ENCODE measurements around the gene ASTL. TPM values are rescaled to one million over a fixed set of nuclear protein-coding genes. Genes with fewer than 3 reads are reported as not detected.

Gene ASTL
- total and polyA plus RNA-seq, 4 donors, result 0.57 to 0.62 TPM; not detected in 2

DNA sequence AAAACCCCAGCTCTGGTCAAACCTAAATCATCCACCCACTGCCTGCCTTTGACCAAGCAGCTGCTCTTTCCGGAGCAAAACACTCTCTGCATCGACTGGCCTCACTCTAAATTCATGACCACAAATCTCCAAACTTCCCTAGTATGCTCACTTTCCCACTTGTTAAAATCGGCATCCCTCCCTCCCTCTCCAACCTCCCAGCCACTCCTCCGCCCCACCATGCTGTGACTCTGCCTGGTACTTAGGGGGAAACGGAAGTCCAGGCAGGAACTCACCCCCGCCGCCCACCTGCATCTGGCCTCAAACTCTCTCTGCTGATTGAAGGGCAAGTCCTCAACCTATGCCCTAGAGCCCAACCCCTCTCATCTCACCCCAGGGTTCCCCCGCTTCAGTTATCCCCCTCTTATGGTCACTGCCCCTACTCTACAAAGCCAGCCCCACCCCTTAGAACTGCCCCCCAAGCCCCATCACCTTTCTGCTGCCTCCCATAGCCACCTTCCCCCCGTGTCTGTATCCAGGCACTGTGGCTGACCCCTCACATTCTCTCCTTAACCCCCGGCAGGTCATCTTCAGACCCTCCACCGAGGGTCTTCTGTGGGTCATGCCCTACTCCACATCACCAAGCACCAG is 18.1 kb downstream of the ASTL start:
- Histone ChIP-seq H3K27me3 (ENCODE audit: control insufficient read depth in 1 of 2, insufficient read depth in 2 of 2, low read length in 1 of 2) (no peaks in the 10 kb centered on the region), H3K4me3 (ENCODE audit: low read length in 2 of 2) (no peak overlapping the region)

DNA sequence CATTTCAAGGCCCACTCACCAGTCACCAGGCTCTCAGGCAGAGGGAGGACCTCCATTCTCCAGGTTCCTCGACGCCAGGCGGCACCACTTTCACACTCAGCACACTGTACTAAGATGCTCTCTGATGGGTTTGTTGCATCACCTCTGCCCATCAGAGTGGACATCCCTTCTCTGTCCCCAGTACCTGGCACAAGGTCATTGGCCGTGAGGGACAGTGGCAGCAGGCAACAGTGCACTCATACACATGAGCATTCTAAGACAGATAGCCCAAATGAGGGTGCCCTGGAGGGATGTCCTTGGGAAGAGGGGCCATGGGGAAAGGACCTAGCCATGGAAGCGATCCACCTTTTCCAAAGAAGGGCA is 18.9 kb downstream of the ASTL start:
- no peaks in the 10 kb centered on the region for H3K9me3 ChIP-seq (ENCODE audit: control insufficient read depth, low read length)
- H3K4me3 ChIP-seq (ENCODE audit: low read length in 2 of 2), result no peak overlapping the region
- H3K4me1 ChIP-seq (ENCODE audit: control insufficient read depth in 1 of 2, insufficient read depth in 2 of 2, low read length in 2 of 2), result no peaks in the 10 kb centered on the region
- 94 to 96% methylated on average over 5 of the region's 5 CpGs for WGBS, 2 donors
- H3K27me3 ChIP-seq (ENCODE audit: control insufficient read depth in 1 of 2, insufficient read depth in 2 of 2, low read length in 1 of 2), result no peaks in the 10 kb centered on the region
- H3K27ac ChIP-seq (ENCODE audit: low read depth in 1 of 2, low read length in 2 of 2), result no peak overlapping the region
- intact Hi-C loops (cut with DNase I), result loop anchor here in 1 of 2 donors (10.0 kb wide), 1 partner anchor 115 kb away; no protein-coding TSS in a partner anchor
- peak; percentile 17 to 32 for DNase-seq
- no peaks in the 10 kb centered on the region for H3K36me3 ChIP-seq (ENCODE audit: control insufficient read depth in 1 of 2, insufficient read depth in 2 of 2, low read length in 1 of 2)
- ATAC-seq (ENCODE audit: low FRiP score), result no peak

More for the DNA sequence above, 18.1 kb downstream of the ASTL start:
- intact Hi-C loops (cut with DNase I), result no loop called here
- H3K36me3 ChIP-seq (ENCODE audit: control insufficient read depth in 1 of 2, insufficient read depth in 2 of 2, low read length in 1 of 2), result no peaks in the 10 kb centered on the region
- H3K4me1 ChIP-seq (ENCODE audit: control insufficient read depth in 1 of 2, insufficient read depth in 2 of 2, low read length in 2 of 2), result no peaks in the 10 kb centered on the region
- no peak overlapping the region for H3K27ac ChIP-seq (ENCODE audit: low read depth in 1 of 2, low read length in 2 of 2)
- no peak for ATAC-seq (ENCODE audit: low FRiP score)
- DNase-seq, result peak; percentile 17 to 51
- no peaks in the 10 kb centered on the region for H3K9me3 ChIP-seq (ENCODE audit: control insufficient read depth, low read length)
- WGBS, 2 donors, result 57 to 61% methylated on average over 11 of the region's 11 CpGs

DNA sequence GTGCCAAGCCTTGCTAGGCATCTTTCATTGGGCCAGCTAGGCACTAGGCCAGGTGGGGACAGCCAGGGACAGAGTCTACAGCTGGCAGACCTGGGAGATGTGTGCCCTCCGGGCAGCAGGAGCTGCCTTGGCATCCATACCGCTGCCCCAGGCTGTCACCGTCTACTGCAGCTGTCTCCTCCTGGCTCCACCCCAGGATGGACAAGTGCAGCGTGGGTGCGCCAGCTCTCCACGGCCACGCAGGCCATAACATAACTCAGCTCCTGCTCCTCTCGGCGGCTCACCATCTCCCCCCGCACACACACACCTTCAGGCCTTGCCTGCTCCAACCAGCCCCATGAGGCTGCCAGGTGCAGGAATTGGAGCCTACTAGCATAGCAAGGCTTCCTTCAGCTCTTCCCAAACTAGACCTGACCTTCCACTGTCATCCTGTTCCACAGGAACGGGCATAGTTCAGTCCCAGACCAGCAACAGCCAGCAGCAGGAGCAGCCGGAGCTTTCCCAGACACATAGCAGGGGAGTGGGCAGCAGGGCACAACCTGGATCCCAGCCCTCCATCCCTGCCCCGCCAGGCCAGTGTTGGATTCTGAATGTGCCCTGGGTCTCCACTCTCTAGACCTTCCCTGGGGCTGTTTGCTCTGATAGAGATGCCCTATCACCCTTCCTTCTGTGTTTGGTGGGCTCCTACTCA is 19.5 kb downstream of the ASTL start:
- H3K4me3 ChIP-seq (ENCODE audit: low read length in 2 of 2), result no peak overlapping the region
- no peaks in the 10 kb centered on the region for H3K9me3 ChIP-seq (ENCODE audit: control insufficient read depth, low read length)
- ATAC-seq (ENCODE audit: low FRiP score) (no peak), DNase-seq (peak; percentile 38 to 56)
- no peaks in the 10 kb centered on the region for H3K27me3 ChIP-seq (ENCODE audit: control insufficient read depth in 1 of 2, insufficient read depth in 2 of 2, low read length in 1 of 2)
- no peaks in the 10 kb centered on the region for H3K4me1 ChIP-seq (ENCODE audit: control insufficient read depth in 1 of 2, insufficient read depth in 2 of 2, low read length in 2 of 2)
- 88 to 93% methylated on average over 13 of the region's 13 CpGs for WGBS, 2 donors
- no peak overlapping the region for H3K27ac ChIP-seq (ENCODE audit: low read depth in 1 of 2, low read length in 2 of 2)
- intact Hi-C loops (cut with DNase I), result loop anchor here in 1 of 2 donors (10.0 kb wide), 1 partner anchor 114 kb away; no protein-coding TSS in a partner anchor
- no peaks in the 10 kb centered on the region for H3K36me3 ChIP-seq (ENCODE audit: control insufficient read depth in 1 of 2, insufficient read depth in 2 of 2, low read length in 1 of 2)

DNA sequence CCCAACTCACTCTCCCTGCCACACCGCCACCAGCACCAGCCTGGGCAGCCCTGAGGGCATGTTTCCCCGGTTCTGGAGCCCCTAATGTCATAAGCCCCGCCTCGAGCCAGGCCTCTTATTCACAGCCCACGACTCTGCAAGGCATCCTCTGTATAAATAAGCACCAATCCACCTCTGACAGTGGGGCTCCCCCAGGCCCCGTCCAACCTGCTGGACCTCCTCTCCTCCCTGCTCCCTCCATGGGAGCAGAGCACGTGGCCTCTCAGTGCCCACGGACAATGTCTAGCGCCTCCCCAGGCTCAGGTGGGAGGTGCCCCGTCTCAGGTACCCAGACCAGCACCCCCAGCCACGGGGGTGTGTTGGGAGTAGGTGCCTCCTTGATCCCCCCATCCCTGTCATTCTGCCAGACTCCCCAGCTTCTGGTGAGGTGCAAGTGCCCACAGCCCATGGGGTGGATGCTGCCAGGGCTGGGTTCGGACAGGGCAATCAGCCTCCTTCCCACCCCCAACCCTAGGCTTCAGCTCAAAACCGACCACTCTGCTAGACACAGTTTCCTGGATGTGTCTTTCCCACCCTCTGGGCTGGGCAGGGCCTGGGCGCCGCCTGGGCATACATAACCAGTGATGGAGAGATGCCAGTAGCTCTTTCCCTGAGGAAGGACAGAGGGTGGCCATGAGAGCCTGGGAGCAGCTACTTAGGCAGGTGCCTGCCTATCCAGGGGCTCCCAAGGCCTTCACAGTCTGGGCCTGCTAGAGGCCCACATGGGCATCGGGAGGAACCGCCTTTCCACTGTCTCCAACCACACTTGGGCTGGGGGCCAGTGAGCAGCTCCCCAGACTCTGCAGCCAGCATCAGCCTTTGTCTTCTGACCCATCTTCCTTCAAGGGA is 20.4 kb downstream of the ASTL start:
- WGBS, 2 donors, result 58 to 64% methylated on average over 17 of the region's 17 CpGs
- intact Hi-C loops (cut with DNase I), result loop anchor here (2.0 to 10.0 kb wide), 2 partner anchors 47 to 113 kb away; no protein-coding TSS in a partner anchor
- Histone ChIP-seq H3K4me3 (ENCODE audit: low read length in 2 of 2) (no peak overlapping the region), H3K27ac (ENCODE audit: low read depth in 1 of 2, low read length in 2 of 2) (no peak overlapping the region), H3K27me3 (ENCODE audit: control insufficient read depth in 1 of 2, insufficient read depth in 2 of 2, low read length in 1 of 2) (no peaks in the 10 kb centered on the region), H3K36me3 (ENCODE audit: control insufficient read depth in 1 of 2, insufficient read depth in 2 of 2, low read length in 1 of 2) (no peaks in the 10 kb centered on the region), H3K4me1 (ENCODE audit: control insufficient read depth in 1 of 2, insufficient read depth in 2 of 2, low read length in 2 of 2) (no peaks in the 10 kb centered on the region), H3K9me3 (ENCODE audit: control insufficient read depth, low read length) (no peaks in the 10 kb centered on the region)
- DNase-seq, result peak; percentile 47 to 69
- ATAC-seq (ENCODE audit: low FRiP score), result no peak

DNA sequence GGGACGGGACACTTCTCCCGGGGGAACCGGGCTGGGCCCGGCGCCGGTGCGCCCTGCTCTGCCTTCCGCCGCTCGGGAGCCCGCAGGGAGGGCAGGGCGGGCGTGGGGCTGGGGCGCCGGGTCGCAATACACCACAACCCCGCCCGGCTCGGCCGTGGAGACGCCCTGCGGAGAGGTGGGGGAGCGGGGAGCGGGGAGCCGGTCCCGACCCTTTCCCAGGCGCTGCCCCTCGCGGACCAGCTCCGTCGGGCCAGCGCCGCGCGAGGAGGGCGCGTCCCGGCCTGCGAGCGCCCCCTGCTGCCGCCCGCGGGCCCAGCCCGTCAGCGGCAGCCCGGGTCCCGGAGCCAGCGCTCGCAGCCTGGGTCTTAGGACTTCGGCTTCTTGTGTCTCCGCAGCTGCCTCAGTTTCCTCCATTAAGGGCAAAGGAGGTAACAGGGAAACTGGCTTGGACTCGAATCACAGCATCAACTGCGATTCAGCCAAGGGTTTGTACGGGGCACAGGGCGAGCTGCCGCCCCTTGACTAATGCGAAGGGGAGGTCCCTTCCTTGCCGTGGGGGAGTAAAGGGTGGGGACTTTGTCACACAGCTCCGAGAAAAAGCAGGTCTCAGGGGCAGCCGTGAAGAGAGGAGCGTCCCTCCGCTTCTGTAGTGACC is 21.3 kb downstream of the ASTL start:
- H3K4me3 ChIP-seq (ENCODE audit: low read length in 2 of 2), result peak overlapping the region; percentile 41 to 50
- H3K36me3 ChIP-seq (ENCODE audit: control insufficient read depth in 1 of 2, insufficient read depth in 2 of 2, low read length in 1 of 2), result no peaks in the 10 kb centered on the region
- peak; percentile 84 for ATAC-seq (ENCODE audit: low FRiP score)
- H3K9me3 ChIP-seq (ENCODE audit: control insufficient read depth, low read length), result no peaks in the 10 kb centered on the region
- no peaks in the 10 kb centered on the region for H3K4me1 ChIP-seq (ENCODE audit: control insufficient read depth in 1 of 2, insufficient read depth in 2 of 2, low read length in 2 of 2)
- intact Hi-C loops (cut with DNase I), result loop anchor here (2.0 to 10.0 kb wide), 2 partner anchors 46 to 112 kb away; no protein-coding TSS in a partner anchor
- no peak overlapping the region for H3K27ac ChIP-seq (ENCODE audit: low read depth in 1 of 2, low read length in 2 of 2)
- 1 to 2% methylated on average over 38 to 62 of the region's 62 CpGs for WGBS, 2 donors
- no peaks in the 10 kb centered on the region for H3K27me3 ChIP-seq (ENCODE audit: control insufficient read depth in 1 of 2, insufficient read depth in 2 of 2, low read length in 1 of 2)
- peak; percentile 64 to 81 for DNase-seq

DNA sequence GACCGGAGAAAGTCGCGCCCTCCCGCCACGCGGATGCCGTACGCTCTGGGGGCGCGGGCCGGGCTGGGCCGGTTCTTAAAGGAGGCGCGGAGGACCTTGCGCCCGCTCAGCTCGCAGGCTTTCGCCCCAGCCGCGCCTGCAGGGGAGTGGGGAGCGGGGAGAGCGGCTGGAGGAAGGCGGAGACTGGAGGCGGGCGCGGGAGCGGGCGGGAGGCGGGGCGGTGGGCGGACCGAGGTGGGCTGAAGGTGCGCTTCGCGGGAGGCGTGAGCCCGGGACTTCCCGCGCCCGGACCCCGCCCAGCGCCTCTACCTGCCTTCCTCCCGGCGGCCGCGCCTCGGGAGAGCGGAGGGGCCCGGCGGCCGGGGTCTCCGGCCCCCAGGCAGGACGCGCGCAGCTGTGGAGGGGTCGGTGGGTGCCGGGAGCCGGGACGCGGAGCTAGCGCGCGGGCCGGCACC is 21.9 kb downstream of the ASTL start, which contains the start of gene ADRA2B:
Gene ADRA2B (minus strand): TSS at position 148 of the 455 bp plus-strand sequence. CDS start 422 bp downstream, outside the sequence.
- H3K9me3 ChIP-seq (ENCODE audit: control insufficient read depth, low read length), result no peaks in the 10 kb centered on the region
- ATAC-seq (ENCODE audit: low FRiP score), result no peak
- DNase-seq, result peak in 1 of 2 donors; percentile 76
- no peak within 1 kb of the TSS for H3K27ac ChIP-seq (ENCODE audit: low read depth in 1 of 2, low read length in 2 of 2)
- H3K36me3 ChIP-seq (ENCODE audit: control insufficient read depth in 1 of 2, insufficient read depth in 2 of 2, low read length in 1 of 2), result no peaks in the 10 kb centered on the region
- no peaks in the 10 kb centered on the region for H3K4me1 ChIP-seq (ENCODE audit: control insufficient read depth in 1 of 2, insufficient read depth in 2 of 2, low read length in 2 of 2)
- H3K27me3 ChIP-seq (ENCODE audit: control insufficient read depth in 1 of 2, insufficient read depth in 2 of 2, low read length in 1 of 2), result no peaks in the 10 kb centered on the region
- H3K4me3 ChIP-seq (ENCODE audit: low read length in 2 of 2), result peak within 1 kb of the TSS; percentile 41 to 50
- intact Hi-C loops (cut with DNase I), result loop anchor here (2.0 to 10.0 kb wide), 2 partner anchors 46 to 112 kb away; no protein-coding TSS in a partner anchor
- WGBS, 2 donors, result 1% methylated on average over 46 to 64 of the region's 64 CpGs

DNA sequence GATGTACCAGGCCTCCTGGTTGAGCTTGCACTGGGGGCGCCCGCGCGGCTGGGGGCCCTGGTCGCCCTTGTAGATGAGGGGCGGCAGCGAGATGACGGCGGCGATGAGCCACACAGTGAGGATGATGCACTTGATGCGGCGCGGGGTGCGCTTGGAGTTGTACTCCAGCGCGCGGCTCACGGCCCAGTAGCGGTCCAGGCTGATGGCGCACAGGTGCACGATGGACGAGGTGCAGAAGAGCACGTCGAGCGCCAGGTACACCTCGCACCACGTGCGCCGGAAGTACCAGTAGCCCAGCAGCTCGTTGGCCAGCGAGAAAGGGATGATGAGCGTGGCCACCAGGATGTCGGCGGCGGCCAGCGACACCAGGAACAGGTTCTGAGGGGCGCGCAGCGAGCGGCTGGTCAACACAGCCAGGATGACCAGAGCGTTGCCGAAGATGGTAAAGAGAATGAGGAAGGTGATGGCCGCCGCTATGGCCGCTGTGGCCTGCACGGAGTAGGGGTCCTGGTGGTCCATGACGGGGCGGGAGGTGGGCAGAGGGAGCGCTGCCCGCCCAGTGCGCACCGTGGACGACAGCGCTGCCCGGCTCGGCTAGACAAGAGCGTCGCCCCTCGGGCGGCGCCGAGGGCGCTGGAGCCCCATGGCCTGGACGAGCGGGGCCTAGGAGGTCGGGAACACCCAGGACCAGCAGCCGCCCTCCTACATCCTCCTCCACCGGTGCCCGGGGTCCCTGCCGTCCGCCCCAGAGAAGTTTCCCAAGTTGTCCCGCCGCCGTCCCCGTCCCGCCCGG is 22.5 kb downstream of the ASTL start:
- H3K27me3 ChIP-seq (ENCODE audit: control insufficient read depth in 1 of 2, insufficient read depth in 2 of 2, low read length in 1 of 2), result no peaks in the 10 kb centered on the region
- DNase-seq (peak; percentile 50 to 83), ATAC-seq (ENCODE audit: low FRiP score) (no peak)
- no peaks in the 10 kb centered on the region for H3K36me3 ChIP-seq (ENCODE audit: control insufficient read depth in 1 of 2, insufficient read depth in 2 of 2, low read length in 1 of 2)
- no peaks in the 10 kb centered on the region for H3K9me3 ChIP-seq (ENCODE audit: control insufficient read depth, low read length)
- peak overlapping the region in 1 of 2 donors; percentile 50 for H3K4me3 ChIP-seq (ENCODE audit: low read length in 2 of 2)
- intact Hi-C loops (cut with DNase I), result loop anchor here (2.0 to 10.0 kb wide), 2 partner anchors 45 to 111 kb away; no protein-coding TSS in a partner anchor
- no peaks in the 10 kb centered on the region for H3K4me1 ChIP-seq (ENCODE audit: control insufficient read depth in 1 of 2, insufficient read depth in 2 of 2, low read length in 2 of 2)
- 44 to 47% methylated on average over 59 to 77 of the region's 77 CpGs for WGBS, 2 donors
- no peak overlapping the region for H3K27ac ChIP-seq (ENCODE audit: low read depth in 1 of 2, low read length in 2 of 2)

All from aorta (tissue), 5 donors.